Measurements from ENCODE around the gene IQCH.

- TF ChIP-seq GABPB1 (CRISPR knock-in tag; IDR thresholded peaks at IDR 0.05) (no peak), SUPT5H (IDR thresholded peaks at IDR 0.05) (no peak), L3MBTL2 (IDR thresholded peaks at IDR 0.05) (no peak), NR3C1 (CRISPR knock-in tag; IDR thresholded peaks at IDR 0.05) (no peak), POLR2A (conservative IDR thresholded peaks at IDR 0.05) (no peak), TAF15 (IDR thresholded peaks at IDR 0.05; ENCODE audit: low read depth, low read length) (no peak)
- TF ChIP-seq, protein P1, sequence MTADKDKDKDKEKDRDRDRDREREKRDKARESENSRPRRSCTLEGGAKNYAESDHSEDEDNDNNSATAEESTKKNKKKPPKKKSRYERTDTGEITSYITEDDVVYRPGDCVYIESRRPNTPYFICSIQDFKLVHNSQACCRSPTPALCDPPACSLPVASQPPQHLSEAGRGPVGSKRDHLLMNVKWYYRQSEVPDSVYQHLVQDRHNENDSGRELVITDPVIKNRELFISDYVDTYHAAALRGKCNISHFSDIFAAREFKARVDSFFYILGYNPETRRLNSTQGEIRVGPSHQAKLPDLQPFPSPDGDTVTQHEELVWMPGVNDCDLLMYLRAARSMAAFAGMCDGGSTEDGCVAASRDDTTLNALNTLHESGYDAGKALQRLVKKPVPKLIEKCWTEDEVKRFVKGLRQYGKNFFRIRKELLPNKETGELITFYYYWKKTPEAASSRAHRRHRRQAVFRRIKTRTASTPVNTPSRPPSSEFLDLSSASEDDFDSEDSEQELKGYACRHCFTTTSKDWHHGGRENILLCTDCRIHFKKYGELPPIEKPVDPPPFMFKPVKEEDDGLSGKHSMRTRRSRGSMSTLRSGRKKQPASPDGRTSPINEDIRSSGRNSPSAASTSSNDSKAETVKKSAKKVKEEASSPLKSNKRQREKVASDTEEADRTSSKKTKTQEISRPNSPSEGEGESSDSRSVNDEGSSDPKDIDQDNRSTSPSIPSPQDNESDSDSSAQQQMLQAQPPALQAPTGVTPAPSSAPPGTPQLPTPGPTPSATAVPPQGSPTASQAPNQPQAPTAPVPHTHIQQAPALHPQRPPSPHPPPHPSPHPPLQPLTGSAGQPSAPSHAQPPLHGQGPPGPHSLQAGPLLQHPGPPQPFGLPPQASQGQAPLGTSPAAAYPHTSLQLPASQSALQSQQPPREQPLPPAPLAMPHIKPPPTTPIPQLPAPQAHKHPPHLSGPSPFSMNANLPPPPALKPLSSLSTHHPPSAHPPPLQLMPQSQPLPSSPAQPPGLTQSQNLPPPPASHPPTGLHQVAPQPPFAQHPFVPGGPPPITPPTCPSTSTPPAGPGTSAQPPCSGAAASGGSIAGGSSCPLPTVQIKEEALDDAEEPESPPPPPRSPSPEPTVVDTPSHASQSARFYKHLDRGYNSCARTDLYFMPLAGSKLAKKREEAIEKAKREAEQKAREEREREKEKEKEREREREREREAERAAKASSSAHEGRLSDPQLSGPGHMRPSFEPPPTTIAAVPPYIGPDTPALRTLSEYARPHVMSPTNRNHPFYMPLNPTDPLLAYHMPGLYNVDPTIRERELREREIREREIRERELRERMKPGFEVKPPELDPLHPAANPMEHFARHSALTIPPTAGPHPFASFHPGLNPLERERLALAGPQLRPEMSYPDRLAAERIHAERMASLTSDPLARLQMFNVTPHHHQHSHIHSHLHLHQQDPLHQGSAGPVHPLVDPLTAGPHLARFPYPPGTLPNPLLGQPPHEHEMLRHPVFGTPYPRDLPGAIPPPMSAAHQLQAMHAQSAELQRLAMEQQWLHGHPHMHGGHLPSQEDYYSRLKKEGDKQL (CRISPR knock-in tag; IDR thresholded peaks at IDR 0.05; ENCODE audit: borderline replicate concordance) = no peak
Observed at GRCh38 chr15:67506775-67507747, 252.5 kb downstream of the IQCH start.

Measured in K562 (cell line).